ENCODE results near the gene SUPT3H.
"Not testable (repeated sequence)": the region's sequence is repeated elsewhere in the genome, so short reads cannot be mapped to it uniquely, and the experiment has no call there.

SUPT3H gene

DNA sequence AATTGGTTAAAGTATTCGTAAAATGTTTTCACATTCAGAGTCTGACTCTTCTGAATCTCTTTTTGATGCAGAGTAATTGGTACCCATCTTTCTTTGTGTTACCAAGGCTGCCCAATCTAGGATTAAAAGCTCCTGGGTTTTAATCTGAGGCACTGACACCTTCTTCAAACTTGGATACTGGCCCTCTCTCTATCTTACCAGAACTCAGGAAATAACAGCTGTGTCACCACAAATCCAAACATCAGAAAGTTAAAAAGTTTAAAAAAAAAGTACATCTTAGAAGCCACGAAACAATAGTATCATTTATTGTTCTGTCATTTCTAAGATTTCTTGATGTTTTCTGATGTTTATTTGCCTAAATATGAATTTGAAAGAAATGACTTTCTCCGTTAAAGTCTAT lies 305.1 kb downstream of the SUPT3H start:
- H3K27ac ChIP-seq (ENCODE audit: low read length): no peak overlapping the region
- H3K4me3 ChIP-seq (ENCODE audit: low read length): no peak overlapping the region

DNA sequence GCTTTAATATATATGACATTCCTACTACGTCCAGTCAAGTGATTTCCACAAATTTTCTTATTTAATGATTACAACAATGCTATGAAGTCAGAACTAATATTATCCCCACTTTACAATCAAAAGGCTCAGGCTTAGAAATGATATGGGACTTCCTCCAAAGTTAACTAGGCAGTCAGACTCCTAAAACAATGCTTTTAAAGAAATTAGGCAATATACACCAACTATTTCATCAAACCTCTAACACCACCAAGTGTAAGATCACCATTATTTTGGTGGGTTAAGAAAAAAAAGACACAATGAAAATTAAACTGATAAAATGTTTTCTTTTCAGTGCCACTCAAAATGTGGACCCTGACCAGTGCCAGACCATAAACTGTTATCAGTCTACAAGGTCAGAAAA lies 305.7 kb downstream of the SUPT3H start:
- Histone ChIP-seq H3K4me1 (ENCODE audit: control insufficient read depth, low read depth, low read length) (peaks cover 6% of the 10 kb centered on the region), H3K4me3 (ENCODE audit: low read length) (no peak overlapping the region), H3K27ac (ENCODE audit: low read length) (no peak overlapping the region), H3K9me3 (ENCODE audit: control insufficient read depth, low read depth, low read length) (no peaks in the 10 kb centered on the region), H3K27me3 (ENCODE audit: control insufficient read depth, insufficient read depth, low read length) (no peaks in the 10 kb centered on the region), H3K9ac (ENCODE audit: low read length) (no peak overlapping the region), H3K36me3 (ENCODE audit: control insufficient read depth, low read depth, low read length) (no peaks in the 10 kb centered on the region)

More for the DNA sequence above, 305.1 kb downstream of the SUPT3H start:
- Histone ChIP-seq H3K9ac (ENCODE audit: low read length) (no peak overlapping the region), H3K27me3 (ENCODE audit: control insufficient read depth, insufficient read depth, low read length) (no peaks in the 10 kb centered on the region), H3K36me3 (ENCODE audit: control insufficient read depth, low read depth, low read length) (no peaks in the 10 kb centered on the region), H3K9me3 (ENCODE audit: control insufficient read depth, low read depth, low read length) (no peaks in the 10 kb centered on the region), H3K4me1 (ENCODE audit: control insufficient read depth, low read depth, low read length) (peaks cover 6% of the 10 kb centered on the region)

DNA sequence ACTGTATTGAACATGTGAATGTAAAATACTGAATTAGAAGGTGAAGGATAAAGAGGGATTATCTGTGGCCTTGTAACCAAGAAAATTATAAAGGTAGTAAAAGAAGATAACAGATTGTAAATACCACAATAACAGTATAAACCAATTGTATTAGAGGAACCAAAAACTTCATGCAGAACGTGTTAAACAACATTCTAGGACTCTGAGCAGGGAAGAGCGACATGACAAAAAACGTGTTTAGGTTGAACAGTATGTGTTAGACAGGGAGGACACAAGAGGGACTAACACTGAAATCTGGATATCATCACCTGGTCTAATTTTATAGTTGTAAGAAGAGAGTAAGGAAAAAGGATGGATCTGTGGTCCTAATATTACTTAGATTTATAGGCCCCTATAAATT lies 308.6 kb downstream of the SUPT3H start:
- H3K4me3 ChIP-seq (ENCODE audit: low read length): no peak overlapping the region
- H3K27ac ChIP-seq (ENCODE audit: low read length): no peak overlapping the region
- H3K4me1 ChIP-seq (ENCODE audit: control insufficient read depth, low read depth, low read length): peaks cover 6% of the 10 kb centered on the region
- H3K9ac ChIP-seq (ENCODE audit: low read length): no peak overlapping the region
- H3K9me3 ChIP-seq (ENCODE audit: control insufficient read depth, low read depth, low read length): no peaks in the 10 kb centered on the region
- H3K36me3 ChIP-seq (ENCODE audit: control insufficient read depth, low read depth, low read length): no peaks in the 10 kb centered on the region
- H3K27me3 ChIP-seq (ENCODE audit: control insufficient read depth, insufficient read depth, low read length): no peaks in the 10 kb centered on the region

DNA sequence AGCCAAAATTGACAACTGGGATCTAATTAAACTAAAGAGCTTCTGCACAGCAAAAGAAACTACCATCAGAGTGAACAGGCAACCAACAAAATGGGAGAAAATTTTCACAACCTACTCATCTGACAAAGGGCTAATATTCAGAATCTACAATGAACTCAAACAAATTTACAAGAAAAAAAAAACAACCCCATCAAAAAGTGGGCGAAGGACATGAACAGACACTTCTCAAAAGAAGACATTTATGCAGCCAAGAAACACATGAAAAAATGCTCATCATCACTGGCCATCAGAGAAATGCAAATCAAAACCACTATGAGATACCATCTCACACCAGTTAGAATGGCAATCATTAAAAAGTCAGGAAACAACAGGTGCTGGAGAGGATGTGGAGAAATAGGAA lies 310.3 kb downstream of the SUPT3H start:
- H3K36me3 ChIP-seq (ENCODE audit: control insufficient read depth, low read depth, low read length); H3K9ac ChIP-seq (ENCODE audit: low read length); H3K9me3 ChIP-seq (ENCODE audit: control insufficient read depth, low read depth, low read length); H3K27ac ChIP-seq (ENCODE audit: low read length); H3K27me3 ChIP-seq (ENCODE audit: control insufficient read depth, insufficient read depth, low read length); H3K4me3 ChIP-seq (ENCODE audit: low read length); H3K4me1 ChIP-seq (ENCODE audit: control insufficient read depth, low read depth, low read length): not testable (repeated sequence)

DNA sequence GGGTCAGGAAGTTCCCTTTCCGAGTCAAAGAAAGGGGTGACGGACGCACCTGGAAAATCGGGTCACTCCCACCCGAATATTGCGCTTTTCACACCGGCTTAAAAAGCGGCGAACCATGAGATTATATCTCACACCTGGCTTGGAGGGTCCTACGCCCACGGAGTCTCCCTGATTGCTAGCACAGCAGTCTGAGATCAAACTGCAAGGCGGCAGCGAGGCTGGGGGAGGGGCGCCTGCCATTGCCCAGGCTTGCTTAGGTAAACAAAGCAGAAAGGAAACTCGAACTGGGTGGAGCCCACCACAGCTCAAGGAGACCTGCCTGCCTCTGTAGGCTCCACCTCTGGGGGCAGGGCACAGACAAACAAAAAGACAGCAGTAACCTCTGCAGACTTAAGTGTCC lies 315.1 kb downstream of the SUPT3H start:
- not testable (repeated sequence) for H3K27me3 ChIP-seq (ENCODE audit: control insufficient read depth, insufficient read depth, low read length); H3K36me3 ChIP-seq (ENCODE audit: control insufficient read depth, low read depth, low read length); H3K9me3 ChIP-seq (ENCODE audit: control insufficient read depth, low read depth, low read length); H3K4me1 ChIP-seq (ENCODE audit: control insufficient read depth, low read depth, low read length); H3K27ac ChIP-seq (ENCODE audit: low read length)
- peak overlapping the region; percentile 30 for H3K4me3 ChIP-seq (ENCODE audit: low read length)
- peak overlapping the region; percentile 22 for H3K9ac ChIP-seq (ENCODE audit: low read length)

DNA sequence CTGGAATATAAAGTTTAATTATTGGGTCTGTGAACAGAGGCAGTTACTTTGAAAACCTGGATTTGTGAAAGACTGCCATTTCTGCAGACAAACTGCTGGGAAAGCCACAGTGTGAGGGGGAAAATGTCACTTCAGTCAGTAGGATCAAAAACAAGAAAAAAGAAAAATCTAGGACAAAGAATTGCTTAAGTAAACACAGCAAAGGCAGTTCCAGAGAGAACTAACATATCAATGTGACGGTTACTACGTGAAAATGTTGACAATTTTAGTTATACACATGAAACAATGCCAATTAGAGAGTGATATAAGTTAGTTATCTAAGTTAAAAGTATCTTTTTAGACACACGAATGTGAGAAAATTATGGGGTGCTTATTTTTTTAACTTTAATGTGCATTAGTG lies 320.0 kb downstream of the SUPT3H start:
- Histone ChIP-seq H3K27me3 (ENCODE audit: control insufficient read depth, insufficient read depth, low read length) (no peaks in the 10 kb centered on the region), H3K9ac (ENCODE audit: low read length) (no peak overlapping the region), H3K9me3 (ENCODE audit: control insufficient read depth, low read depth, low read length) (no peaks in the 10 kb centered on the region), H3K4me3 (ENCODE audit: low read length) (no peak overlapping the region), H3K4me1 (ENCODE audit: control insufficient read depth, low read depth, low read length) (peaks cover 9% of the 10 kb centered on the region), H3K36me3 (ENCODE audit: control insufficient read depth, low read depth, low read length) (no peaks in the 10 kb centered on the region), H3K27ac (ENCODE audit: low read length) (no peak overlapping the region)

DNA sequence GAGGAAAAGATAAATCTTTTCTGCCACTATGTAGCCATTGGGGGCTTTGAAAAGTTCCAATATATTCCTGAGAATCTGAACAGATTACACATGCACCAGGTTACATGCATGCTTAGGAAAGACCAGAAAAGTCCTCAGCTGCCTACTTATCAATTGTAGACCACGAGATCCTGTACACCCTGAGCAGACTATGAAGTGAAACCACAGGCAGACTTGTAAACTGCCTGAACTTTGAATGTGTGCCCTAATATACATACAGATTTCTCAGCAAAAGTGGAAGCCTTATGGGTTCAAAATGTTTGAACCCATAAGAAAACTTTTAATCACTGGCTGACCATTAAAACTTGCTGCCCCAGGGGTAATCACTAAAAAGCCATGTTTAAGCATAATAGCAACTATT lies 323.1 kb downstream of the SUPT3H start:
- Histone ChIP-seq H3K27ac (ENCODE audit: low read length) (no peak overlapping the region), H3K4me1 (ENCODE audit: control insufficient read depth, low read depth, low read length) (peaks cover 7% of the 10 kb centered on the region), H3K36me3 (ENCODE audit: control insufficient read depth, low read depth, low read length) (no peaks in the 10 kb centered on the region), H3K9ac (ENCODE audit: low read length) (no peak overlapping the region), H3K4me3 (ENCODE audit: low read length) (no peak overlapping the region), H3K9me3 (ENCODE audit: control insufficient read depth, low read depth, low read length) (no peaks in the 10 kb centered on the region), H3K27me3 (ENCODE audit: control insufficient read depth, insufficient read depth, low read length) (no peaks in the 10 kb centered on the region)

DNA sequence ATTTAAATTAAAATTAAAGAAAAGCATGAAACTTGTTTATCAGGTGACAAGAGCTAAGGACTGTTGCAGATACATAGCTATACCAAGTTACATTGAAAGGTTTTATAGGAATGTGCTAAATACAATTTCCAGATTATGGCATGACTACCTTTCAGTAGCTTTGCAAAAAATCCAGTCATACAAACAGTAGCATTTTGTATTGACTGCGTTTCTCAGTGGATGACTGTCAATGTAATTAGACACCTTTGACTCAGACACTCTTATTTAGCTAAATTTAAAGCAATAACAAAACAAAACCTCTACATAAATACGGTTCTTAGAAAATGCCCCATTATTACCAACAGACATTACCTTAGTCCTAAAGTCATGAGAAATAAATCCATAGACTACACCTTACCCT lies 325.4 kb downstream of the SUPT3H start:
- H3K36me3 ChIP-seq (ENCODE audit: control insufficient read depth, low read depth, low read length): no peaks in the 10 kb centered on the region
- H3K27me3 ChIP-seq (ENCODE audit: control insufficient read depth, insufficient read depth, low read length): no peaks in the 10 kb centered on the region
- no peaks in the 10 kb centered on the region for H3K9me3 ChIP-seq (ENCODE audit: control insufficient read depth, low read depth, low read length)
- H3K4me3 ChIP-seq (ENCODE audit: low read length): no peak overlapping the region
- H3K9ac ChIP-seq (ENCODE audit: low read length): no peak overlapping the region
- peaks cover 4% of the 10 kb centered on the region for H3K4me1 ChIP-seq (ENCODE audit: control insufficient read depth, low read depth, low read length)
- no peak overlapping the region for H3K27ac ChIP-seq (ENCODE audit: low read length)

DNA sequence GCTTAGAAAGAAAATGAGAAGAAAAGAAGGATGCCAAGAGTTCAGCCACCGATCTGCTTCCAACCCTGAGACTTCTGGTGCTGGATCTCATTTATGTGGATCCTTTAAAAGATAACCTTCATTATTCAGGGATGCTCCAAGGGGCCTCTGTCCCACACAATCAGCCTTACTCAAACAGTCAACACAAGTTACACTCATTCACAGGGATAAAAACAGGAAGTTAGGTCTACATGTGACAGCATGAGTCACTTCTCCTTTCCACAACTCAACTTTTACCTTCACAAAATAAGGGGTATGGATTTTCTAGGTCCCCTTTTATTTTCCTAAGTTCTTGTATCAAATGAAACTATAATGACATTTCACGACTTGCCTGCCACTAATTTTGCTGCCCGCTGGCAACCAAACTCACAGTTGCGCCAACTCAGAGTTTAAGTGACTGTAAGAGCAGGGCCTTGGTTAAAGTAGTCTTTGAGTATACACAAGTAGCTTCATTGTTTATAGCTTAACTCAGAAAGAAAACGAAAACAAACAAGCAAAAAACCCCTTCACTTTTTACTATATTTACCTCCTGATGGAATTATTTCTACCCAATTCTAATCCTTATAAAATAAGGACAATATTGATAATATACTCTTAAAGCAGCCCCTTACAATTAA lies 328.4 kb downstream of the SUPT3H start:
- H3K36me3 ChIP-seq (ENCODE audit: control insufficient read depth, low read depth, low read length): no peaks in the 10 kb centered on the region

DNA sequence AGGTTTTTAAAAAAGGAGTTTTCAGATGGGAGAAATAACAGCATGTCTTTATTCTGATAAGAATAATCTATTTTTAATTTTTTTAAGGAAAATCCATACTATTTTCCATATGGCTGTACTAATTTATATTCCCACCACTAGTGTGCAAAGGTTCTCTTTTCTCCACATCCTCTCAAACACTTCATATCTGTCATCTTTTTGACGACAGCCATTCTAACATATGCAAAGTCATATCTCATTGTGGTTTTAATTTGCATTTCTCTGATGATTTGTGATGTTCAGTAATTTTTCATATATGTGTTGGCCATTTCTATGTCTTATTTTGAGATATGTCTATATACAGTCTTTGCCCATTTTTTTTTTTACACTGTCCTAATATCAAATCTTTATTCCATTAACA lies 330.2 kb downstream of the SUPT3H start:
- Histone ChIP-seq H3K27ac (ENCODE audit: low read length) (no peak overlapping the region), H3K9me3 (ENCODE audit: control insufficient read depth, low read depth, low read length) (no peaks in the 10 kb centered on the region)

More for the DNA sequence above, 328.4 kb downstream of the SUPT3H start:
- H3K9ac ChIP-seq (ENCODE audit: low read length): no peak overlapping the region
- H3K27me3 ChIP-seq (ENCODE audit: control insufficient read depth, insufficient read depth, low read length): no peaks in the 10 kb centered on the region
- H3K9me3 ChIP-seq (ENCODE audit: control insufficient read depth, low read depth, low read length): no peaks in the 10 kb centered on the region
- peaks cover 4% of the 10 kb centered on the region for H3K4me1 ChIP-seq (ENCODE audit: control insufficient read depth, low read depth, low read length)
- H3K4me3 ChIP-seq (ENCODE audit: low read length): no peak overlapping the region
- H3K27ac ChIP-seq (ENCODE audit: low read length): no peak overlapping the region

DNA sequence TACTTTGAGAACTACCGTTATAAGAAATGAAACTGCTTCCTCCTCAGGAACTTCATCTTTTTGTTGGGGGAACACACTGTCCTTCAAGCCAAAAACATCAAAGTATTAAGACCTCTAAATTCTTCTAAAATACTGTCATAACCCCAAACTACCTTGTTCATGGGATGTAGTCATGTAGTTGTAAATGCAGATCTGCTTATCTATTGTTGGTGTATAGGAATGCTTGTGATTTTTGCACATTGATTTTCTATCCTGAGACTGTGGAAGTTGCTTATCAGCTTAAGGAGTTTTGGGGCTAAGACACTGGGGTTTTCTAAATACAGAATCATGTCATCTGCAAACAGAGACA lies 332.5 kb downstream of the SUPT3H start:
- H3K9me3 ChIP-seq (ENCODE audit: control insufficient read depth, low read depth, low read length): no peaks in the 10 kb centered on the region
- H3K27me3 ChIP-seq (ENCODE audit: control insufficient read depth, insufficient read depth, low read length): no peaks in the 10 kb centered on the region
- H3K9ac ChIP-seq (ENCODE audit: low read length): no peak overlapping the region
- H3K27ac ChIP-seq (ENCODE audit: low read length): no peak overlapping the region
- H3K36me3 ChIP-seq (ENCODE audit: control insufficient read depth, low read depth, low read length): no peaks in the 10 kb centered on the region
- H3K4me1 ChIP-seq (ENCODE audit: control insufficient read depth, low read depth, low read length): peaks cover 4% of the 10 kb centered on the region
- H3K4me3 ChIP-seq (ENCODE audit: low read length): no peak overlapping the region

More for the DNA sequence above, 330.2 kb downstream of the SUPT3H start:
- H3K9ac ChIP-seq (ENCODE audit: low read length): no peak overlapping the region
- H3K4me1 ChIP-seq (ENCODE audit: control insufficient read depth, low read depth, low read length): peaks cover 4% of the 10 kb centered on the region
- H3K36me3 ChIP-seq (ENCODE audit: control insufficient read depth, low read depth, low read length): no peaks in the 10 kb centered on the region
- H3K27me3 ChIP-seq (ENCODE audit: control insufficient read depth, insufficient read depth, low read length): no peaks in the 10 kb centered on the region
- no peak overlapping the region for H3K4me3 ChIP-seq (ENCODE audit: low read length)

DNA sequence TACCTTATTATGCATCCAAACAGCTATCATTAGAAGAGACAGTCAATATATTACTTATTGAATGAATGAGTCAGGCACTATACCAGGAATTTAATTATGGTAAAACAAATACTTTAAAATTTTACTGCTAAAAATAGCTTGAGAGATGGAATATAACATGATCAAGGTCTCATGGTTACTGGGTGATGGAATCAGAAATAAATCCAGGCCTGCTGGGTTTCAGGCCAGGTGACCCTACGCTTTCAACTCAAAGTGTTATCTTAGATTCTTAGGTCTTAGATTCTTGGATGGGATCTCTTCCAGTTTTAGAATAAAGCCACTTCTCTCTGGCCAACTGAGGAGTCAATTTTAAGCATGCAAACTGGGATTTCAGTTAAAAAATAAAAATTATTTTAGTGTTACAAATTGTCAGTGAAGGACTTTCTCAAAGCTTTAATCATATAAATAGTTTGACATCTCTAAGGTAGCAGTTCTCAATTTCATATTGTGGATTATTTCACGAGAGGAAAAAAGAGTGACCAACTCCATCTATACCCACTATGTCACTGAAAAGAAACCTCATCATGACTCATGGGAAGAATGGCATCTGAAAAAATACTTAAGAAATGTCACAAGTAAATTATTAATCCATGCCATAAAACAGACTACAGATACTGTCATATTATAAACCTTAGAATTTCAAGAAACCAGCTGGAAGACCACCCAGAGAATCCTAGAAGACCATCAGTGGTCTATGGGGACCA lies 333.1 kb downstream of the SUPT3H start:
- no peak overlapping the region for H3K27ac ChIP-seq (ENCODE audit: low read length)
- H3K4me1 ChIP-seq (ENCODE audit: control insufficient read depth, low read depth, low read length): peaks cover 4% of the 10 kb centered on the region
- H3K9me3 ChIP-seq (ENCODE audit: control insufficient read depth, low read depth, low read length): no peaks in the 10 kb centered on the region
- no peak overlapping the region for H3K4me3 ChIP-seq (ENCODE audit: low read length)
- no peaks in the 10 kb centered on the region for H3K27me3 ChIP-seq (ENCODE audit: control insufficient read depth, insufficient read depth, low read length)
- no peaks in the 10 kb centered on the region for H3K36me3 ChIP-seq (ENCODE audit: control insufficient read depth, low read depth, low read length)
- no peak overlapping the region for H3K9ac ChIP-seq (ENCODE audit: low read length)

Measured in iPS-18a (cell line).